HG03432 (cell line): ENCODE data around the gene RPS28.
"Not testable (repeated sequence)": the region's sequence is repeated elsewhere in the genome, so short reads cannot be mapped to it uniquely, and the experiment has no call there.

Experiments used
- ATAC-seq: cut with Tn5 transposase; IDR thresholded peaks from one replicate; pipeline ENCODE4 v1.9.1; 2021; ENCODE audit warnings: mild to moderate bottlenecking, moderate library complexity; ENCODE audit not compliant: unreplicated experiment

RPS28 gene

DNA sequence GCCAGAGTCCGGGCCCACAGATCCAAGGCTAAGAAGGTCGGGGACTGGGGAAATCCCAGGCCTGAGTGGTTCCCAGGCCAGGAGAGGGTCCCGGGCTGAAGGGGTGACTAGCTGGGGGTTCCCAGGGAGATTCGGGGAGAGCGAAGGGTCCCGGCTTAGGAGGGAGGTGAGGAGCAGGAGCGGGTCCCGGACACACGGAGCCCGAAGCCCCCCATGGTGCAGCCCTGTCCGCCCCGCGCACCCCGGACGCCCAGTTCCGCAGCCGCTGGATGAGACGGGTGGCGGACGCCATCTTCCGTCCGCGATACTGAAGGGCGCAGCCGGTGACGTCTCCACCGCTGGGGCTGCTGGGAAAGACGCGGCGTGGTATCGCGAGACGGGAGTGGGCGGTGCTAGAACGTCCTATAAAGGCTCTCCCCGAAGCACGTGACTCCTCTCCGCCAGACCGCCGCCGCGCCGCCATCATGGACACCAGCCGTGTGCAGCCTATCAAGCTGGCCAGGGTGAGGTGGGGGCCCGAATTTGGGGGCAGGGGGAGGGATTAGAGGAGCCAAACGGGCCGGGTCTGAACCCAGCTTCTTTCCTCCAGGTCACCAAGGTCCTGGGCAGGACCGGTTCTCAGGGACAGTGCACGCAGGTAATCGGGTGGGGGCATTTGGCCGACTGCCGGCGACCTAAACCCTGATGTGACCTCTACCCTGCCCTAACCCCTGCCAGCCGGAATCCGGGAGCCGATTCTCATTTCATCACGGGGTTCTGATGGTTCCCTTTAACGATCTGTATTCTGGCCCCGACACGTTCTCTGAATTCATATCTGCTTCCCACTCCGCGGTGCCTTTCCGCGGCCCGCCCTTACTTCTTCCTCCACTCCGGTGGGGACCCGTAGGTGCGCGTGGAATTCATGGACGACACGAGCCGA lies at the start of gene RPS28, which contains the start of gene NDUFA7:
Gene RPS28 (plus strand): TSS at position 430 of the 919 bp plus-strand sequence. CDS start 35 bp downstream, at position 465.
Gene NDUFA7 (minus strand): TSS at position 309 of the 919 bp plus-strand sequence. CDS start 17 bp downstream, at position 292.
- peak; percentile 85 for ATAC-seq

DNA sequence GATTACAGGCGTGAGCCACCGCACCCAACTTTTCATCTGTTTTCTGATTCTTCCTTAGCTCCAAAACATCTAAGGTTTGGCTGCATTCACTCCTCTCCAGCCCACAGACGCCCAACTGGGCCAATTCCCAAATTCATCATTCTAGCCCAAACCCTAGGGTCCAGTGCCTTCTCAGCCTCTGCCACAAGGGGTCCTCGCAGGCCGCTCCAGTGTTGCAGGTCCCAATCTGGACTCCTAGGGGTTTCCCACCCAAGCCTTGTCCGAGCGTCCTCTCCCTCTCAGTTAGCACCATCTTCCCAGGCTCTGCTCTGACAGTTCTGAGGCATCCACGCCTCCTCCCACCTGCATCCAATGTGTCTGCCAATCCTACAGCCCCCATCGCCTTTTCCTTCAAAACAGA lies 44.8 kb upstream of the RPS28 start:
- ATAC-seq, result not testable (repeated sequence)

DNA sequence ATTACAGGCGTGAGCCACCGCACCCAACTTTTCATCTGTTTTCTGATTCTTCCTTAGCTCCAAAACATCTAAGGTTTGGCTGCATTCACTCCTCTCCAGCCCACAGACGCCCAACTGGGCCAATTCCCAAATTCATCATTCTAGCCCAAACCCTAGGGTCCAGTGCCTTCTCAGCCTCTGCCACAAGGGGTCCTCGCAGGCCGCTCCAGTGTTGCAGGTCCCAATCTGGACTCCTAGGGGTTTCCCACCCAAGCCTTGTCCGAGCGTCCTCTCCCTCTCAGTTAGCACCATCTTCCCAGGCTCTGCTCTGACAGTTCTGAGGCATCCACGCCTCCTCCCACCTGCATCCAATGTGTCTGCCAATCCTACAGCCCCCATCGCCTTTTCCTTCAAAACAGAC lies 30.0 kb upstream of the RPS28 start:
- not testable (repeated sequence) for ATAC-seq

DNA sequence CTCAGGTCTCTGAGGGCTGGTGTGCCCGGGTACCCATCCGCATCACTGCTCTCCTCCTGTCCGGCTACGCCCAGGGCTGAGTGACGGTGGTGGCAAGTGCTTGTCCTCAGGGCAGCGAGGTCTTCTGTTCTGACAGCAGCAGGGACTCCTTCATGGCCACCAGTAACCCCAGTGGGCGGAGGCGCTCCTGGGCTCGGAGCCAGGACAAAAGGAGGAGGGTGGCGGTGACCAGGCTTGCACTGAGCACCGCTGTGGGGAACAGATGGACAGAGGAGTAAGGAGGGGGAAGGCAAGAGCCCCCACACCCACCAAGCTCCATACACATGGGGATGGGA lies 19.0 kb upstream of the RPS28 start:
- no peak for ATAC-seq

DNA sequence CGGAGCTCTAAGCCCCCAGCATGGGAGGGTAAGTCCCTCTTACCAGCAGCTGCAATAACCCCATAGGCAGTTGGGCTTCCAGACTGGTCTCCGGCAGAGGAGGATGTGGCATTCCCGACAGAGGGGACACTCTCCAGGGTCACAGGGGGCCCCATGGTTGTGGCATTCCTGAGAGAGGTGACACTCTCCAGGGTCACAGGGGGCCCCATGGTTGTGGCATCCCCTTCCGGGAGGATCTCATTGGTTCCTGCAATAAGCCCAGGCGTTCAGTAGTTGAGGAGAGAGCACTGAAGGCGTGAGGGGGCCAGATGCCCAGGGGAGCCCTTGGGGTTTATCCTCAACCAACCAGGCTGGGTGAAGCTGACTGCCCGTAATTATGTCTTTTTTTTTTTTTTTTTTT lies 18.6 kb upstream of the RPS28 start:
- no peak for ATAC-seq

DNA sequence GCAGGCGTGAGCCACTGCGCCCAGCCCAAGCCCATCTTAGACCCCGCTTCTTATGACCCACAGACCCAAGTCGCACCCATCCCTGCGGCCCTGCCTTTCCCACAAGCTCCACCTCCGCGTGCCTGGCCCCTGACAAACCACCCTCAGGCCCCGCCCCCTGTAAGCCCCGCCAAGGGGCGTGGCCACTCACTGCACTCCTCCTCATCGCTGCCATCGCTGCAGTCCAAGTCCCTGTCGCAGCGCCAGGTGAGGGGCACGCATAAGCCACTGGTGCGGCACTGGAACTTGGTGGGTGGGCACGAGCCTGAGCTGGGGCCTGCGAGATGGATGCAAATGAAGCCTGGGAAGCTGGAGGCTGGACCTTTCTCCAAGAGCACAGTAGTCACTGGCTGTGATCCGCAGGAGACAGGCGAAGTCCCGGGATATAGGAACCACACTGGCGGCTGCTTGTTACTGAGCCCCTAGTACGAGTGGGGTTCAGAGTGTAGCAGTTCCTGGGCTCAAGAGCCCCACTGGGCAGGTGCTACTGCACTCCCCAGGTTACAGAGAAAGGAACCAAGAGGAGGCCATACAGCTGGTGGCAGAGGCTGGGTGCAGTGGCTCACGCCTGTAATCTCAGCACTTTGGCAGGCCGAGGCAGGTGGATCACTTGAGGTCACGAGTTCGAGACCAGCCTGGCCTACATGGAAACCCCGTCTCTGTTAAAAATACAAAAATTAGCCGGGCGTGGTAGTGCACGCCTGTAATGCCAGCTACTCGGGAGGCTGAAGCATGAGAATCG lies 16.3 kb upstream of the RPS28 start:
- no peak for ATAC-seq

DNA sequence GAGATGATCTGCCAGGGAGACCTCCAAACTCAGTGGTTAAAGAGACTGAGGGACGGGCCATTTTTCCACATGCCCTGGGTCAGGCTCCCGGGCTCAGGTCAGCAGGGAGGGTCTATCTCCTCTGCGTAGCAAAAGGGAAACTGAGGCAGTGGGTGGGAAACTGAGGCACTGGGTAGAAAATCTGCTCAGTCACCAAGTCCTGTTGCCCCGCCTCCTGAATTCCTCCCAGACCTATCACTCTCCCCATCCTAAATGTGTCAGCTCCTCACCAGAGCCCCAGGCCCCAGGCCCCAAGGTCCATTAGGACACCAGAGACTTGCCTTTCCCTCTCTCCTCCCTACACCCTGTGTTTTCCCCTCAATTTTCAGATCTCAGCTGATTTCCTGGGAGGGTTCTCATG lies 15.5 kb upstream of the RPS28 start:
- no peak for ATAC-seq

DNA sequence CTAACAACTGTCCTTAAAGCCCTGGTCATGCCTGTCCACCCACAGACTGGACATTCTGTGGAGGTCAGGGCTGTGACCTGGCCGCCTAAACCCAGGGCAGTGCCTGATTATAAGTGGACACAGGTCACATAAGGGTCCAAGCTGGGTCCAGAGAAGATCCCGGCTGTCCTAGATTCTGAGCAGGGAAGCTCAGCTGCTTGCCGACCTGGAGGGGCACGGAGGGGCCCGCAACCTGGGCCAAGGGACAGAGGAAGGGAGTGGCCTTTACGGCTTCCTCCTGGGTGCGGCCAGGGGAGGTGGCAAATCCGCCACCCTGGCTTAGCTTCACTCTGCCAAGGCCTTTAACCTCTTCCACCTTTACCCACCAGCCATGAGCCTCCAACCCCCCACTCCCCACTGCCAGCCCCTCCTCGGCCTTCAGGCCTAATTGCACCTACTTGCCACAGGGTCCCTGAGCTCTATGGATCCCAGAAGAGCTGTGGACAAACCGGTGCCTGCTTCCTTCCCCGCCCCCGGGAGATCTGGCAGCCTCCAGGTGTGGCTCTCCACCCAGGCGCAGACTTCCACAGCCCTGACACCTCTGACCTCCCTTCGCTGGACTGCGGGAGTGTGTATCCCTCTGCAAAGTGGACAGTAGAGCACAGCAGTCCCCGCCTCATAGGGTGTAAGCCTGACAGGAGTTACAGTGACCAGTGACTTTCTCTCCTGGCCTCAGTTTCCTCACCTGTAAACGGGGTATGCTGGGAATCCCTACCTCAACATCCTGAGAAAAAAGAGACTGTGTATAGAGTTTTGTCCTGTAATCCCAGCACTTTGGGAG lies 14.9 kb upstream of the RPS28 start:
- no peak for ATAC-seq

DNA sequence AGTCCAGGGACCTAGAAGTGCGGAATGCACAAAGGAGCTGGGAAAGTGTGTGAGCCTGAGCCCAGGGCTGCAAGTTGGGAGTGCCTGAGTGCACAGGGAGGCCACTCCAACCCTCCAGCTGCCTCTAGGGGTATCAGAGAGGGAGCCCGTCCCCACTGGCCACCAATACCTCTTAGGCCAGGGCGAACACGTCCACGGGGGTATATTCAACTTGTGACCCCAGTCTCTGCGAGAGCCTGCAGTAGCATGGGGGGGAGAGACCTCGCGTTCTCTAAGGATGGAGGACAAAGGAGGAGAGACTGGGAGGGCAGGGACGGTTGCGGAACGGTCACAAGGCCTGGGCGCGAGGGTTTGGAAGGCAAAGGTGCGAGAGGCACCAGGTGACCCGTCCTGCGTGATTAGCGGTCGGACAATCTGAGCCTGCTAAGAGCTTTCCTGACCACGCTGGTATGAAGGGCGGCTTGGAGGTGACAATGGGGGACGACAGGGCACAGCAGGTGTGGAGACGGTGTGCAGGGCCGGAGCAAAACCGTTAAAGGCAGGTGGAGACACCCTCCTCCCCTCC lies 13.8 kb upstream of the RPS28 start:
- ATAC-seq, result no peak

DNA sequence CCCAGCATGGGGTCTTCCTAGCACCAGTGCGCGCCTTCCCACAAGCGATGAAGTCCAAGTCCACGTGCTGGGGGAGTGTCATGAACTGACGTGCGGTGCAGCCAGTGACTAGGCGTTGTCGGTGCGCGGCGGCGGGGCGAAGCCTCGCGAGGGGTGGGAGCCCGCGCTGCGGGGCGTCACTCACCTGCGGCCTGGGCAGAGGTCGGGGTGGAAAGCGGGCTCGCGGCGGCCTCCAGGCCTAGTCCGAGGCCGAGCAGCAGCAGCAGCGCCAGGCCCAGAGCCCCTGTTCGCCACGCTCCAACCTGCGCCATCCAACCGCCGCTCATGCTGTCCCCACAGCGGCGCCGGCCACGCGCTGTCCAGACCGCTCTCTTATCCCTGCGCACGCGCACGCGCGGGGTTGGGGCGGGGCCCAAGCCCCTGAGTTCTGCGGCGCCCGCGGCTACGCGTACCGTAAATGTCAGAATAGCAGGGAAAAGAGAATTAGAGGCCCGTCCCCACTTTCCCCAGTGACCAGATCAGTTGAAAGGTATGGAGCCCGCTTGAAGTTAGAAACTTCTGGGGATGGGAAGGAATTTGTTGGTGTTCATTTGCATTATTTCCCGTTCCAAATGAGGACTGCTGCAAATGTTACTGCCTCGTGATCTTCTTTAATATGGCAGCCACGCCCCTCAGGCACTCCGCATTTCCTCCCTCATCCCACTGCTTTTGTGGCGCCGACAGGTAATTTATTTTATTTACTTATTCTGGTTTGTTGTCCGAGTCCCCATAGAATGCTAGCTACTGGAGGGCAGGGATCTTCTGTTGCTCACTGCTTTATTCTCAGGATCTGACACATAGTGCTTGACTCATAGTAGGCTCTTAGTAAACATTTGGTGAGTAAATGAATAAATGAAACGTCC lies 13.1 kb upstream of the RPS28 start, which contains the start of gene CD320:
Gene CD320 (minus strand): TSS at position 394 of the 902 bp plus-strand sequence. CDS start 68 bp downstream, at position 326.
- peak; percentile 77 for ATAC-seq

DNA sequence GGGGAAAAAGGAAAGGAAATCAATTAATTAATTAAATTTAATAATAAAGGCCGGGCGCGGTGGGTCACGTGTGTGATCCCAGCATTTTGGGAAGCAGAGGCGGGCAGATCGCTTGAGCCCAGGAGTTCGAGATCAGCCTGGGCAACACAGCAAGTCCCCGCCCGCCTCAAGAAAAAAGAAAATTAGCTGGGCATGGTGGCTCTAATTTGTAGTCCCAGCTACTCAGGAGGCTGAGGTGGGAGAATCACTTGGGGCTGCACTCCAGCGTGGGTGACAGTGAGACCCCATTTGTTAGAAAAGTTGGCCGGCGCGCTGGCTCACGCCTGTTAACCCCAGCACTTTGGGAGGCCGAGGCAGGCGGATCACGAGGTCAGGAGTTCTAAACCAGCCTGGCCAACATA lies 12.4 kb upstream of the RPS28 start:
- ATAC-seq, result no peak

DNA sequence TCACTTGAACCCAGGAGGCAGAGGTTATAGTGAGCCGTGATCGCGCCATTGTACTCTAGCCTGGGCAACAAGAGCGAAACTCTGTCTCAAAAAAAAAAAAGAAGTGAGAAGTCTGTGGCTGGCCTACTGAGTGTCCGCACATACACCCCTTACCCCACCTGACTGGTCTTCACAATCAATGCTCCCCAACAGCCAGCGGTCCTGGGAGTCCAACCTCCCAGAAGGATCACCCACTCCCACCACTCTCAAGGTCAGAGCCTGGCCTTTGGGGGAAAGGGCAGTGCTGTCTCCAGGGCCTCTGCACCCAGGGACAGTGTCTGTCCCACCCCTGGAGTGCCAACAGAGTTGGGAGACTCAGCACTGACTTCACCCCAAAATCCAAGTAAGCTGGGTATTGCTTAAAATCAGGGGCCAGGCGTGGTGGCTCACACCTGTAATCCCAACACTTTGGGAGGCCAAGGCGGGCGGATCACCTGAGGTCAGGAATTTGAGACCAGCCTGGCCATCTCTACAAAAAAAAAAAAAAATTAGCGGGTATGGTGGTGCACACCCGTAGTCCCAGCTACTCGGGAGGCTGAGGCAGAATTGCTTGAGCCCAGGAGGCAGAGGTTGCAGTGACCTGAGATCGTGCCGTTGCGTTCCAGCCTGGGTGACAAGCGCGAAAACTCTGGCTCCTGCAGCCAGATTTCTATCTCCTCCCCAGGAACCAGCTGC lies 10.8 kb upstream of the RPS28 start:
- ATAC-seq, result no peak

DNA sequence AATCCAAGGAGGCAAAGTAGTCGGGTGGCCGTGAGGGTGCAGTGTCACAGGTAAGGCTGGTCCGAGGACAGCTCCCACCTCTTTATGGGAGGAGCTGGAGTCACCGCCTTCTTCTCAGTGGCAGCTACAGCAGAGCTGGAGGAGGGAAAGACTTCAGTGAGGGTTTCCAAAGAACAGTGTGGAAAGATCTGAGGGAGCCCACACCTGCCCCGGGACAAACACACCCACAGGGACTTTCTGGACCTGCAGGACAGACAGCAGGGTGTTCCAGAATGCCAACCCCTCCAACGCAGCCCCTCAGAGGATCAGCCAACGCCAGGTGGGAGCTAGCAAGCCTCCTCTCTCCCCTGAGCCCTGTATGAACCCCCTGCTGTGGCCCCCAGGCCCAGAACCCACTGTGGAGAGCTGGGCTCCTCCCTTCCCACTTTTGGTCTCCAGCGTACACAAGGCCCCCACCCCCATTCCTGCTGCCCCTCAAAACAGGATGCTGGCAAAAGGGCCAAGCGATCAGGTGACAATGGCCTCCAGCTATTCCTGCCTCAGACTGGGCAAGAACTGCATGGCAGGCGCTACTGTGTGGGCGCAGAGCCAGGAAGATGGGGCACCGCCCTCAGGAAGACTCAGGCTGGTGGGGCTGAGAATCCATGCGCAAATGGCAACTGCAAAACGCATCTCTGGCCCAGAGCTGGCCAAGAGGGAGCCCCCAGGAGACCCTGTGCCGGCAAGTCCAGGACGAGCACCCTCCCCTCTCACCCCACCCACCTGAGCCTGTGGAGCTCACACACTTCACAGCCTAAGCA lies 9.6 kb upstream of the RPS28 start:
- ATAC-seq, result no peak

DNA sequence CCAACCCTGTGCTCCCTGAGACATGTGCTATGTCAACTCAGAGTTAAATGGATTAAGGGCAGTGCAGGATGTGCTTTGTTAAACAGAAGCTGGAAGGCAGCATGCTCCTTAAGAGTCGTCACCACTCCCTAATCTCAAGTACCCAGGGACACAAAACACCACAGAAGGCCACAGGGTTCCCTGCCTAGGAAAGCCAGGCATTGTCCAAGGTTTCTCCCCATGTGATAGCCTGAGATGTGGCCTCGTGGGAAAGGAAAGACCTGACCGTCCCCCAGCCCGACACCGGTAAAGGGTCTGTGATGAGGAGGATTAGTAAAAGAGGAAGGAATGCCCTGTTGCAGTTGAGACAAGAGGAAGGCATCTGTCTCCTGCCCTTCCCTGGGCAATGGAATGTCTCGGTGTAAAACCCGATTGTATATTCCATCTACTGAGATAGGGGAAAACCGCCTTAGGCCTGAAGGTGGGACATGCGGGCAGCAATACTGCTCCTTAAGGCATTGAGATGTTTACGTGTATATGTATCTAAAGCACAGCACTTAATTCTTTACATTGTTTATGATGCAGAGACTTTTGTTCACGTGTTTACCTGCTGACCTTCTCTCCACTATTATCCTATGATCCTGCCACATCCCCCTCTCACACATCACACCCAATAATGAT lies 6.2 kb upstream of the RPS28 start:
- not testable (repeated sequence) for ATAC-seq

DNA sequence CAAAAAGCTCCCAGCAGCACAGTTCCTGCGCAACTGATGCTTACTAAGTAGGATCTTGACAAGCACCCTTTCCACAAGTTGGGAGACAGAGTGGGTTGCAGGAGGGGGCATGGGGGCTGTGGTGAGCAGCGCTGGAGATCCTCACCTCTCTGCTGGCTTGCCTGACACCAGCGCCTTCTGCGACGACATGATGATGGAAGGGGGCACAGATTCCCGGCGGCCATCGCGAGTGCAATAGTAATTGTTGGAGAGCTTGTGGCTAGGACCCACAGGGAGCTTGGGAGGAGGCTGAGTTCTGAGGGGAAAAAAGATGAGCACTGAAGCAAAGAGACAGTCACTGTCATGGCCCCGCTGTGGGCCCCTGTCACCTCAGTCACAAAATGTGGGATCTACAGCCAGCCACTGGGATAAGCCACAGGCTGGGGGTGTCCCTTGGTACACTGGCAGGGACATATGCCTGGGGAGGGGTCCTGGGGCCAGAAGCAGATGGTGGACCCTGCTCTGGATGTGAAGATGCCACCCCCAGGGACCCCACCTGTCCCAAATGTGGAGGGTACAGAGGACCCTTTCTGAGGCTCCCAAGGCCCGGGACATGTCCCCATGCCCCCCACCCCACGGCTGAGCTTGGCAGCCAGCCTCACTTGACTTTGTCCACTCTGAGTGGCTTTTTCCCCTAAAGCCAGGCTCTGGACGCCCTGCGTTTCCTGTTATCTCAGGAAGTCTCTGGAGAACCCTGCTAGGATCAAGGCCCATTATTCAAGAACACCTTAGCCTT lies 4.8 kb upstream of the RPS28 start:
- ATAC-seq, result no peak

DNA sequence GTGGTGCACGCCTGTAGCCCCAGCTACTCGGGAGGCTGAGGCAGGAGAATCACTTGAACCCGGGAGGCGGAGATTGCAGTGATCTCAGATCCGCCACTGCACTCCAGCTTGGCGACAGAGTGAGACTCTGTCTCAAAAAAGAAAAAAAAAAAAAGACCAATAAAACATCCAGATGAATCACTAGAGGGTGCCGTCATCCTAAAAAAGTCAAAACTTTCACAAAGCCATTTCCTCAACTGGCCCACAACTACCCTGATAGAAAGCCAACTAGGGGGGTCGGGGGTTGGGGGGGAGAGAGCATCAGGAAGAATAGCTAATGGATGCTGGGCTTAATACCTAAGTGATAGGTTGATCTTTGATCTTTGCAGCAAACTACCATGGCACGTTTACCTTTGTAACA lies 2.5 kb upstream of the RPS28 start:
- ATAC-seq, result not testable (repeated sequence)
